ENCODE data around the gene ABCF1.
"Not testable (repeated sequence)": the region's sequence is repeated elsewhere in the genome, so short reads cannot be mapped to it uniquely, and the experiment has no call there.

ABCF1 gene

GRCh38 chr6:30571075-30571761, at the start of gene ABCF1:
Gene ABCF1, plus strand, starts transcription at chr6:30571442. Its CDS starts 46 bp downstream, at chr6:30571488.
- in situ Hi-C loops (cut with MboI; ENCODE audit: low sequenced_read_pairs) = no loop called here

- in situ Hi-C loops (cut with MboI; ENCODE audit: low sequenced_read_pairs) = not testable (repeated sequence)
These were observed 49.3 kb upstream of the ABCF1 start for GRCh38 chr6:30521952-30522351.

- in situ Hi-C loops (cut with MboI; ENCODE audit: low sequenced_read_pairs) = not testable (repeated sequence)
These were observed 44.8 kb upstream of the ABCF1 start for GRCh38 chr6:30526444-30526843.

- in situ Hi-C loops (cut with MboI; ENCODE audit: low sequenced_read_pairs) = not testable (repeated sequence)
These were observed 41.8 kb upstream of the ABCF1 start for GRCh38 chr6:30529349-30529875.

- in situ Hi-C loops (cut with MboI; ENCODE audit: low sequenced_read_pairs) = loop anchor here (5.0 kb wide), 1 partner anchor 33 kb away; no protein-coding TSS in a partner anchor
These were observed 41.2 kb upstream of the ABCF1 start for GRCh38 chr6:30530014-30530413.

GRCh38 chr6:30533460-30534294, 37.6 kb upstream of the ABCF1 start:
- in situ Hi-C loops (cut with MboI; ENCODE audit: low sequenced_read_pairs) = loop anchor here (5.0 kb wide), 1 partner anchor 36 kb away; no protein-coding TSS in a partner anchor

- in situ Hi-C loops (cut with MboI; ENCODE audit: low sequenced_read_pairs) = no loop called here
These were observed 33.3 kb upstream of the ABCF1 start for GRCh38 chr6:30537931-30538330.

GRCh38 chr6:30541515-30542403, 29.5 kb upstream of the ABCF1 start:
- in situ Hi-C loops (cut with MboI; ENCODE audit: low sequenced_read_pairs) = no loop called here

- in situ Hi-C loops (cut with MboI; ENCODE audit: low sequenced_read_pairs) = no loop called here
These were observed 28.9 kb upstream of the ABCF1 start for GRCh38 chr6:30542404-30542725.

- in situ Hi-C loops (cut with MboI; ENCODE audit: low sequenced_read_pairs) = no loop called here
These were observed 28.3 kb upstream of the ABCF1 start for GRCh38 chr6:30542915-30543314.

GRCh38 chr6:30543821-30544220, 27.4 kb upstream of the ABCF1 start:
- in situ Hi-C loops (cut with MboI; ENCODE audit: low sequenced_read_pairs) = no loop called here

GRCh38 chr6:30544666-30545272, 26.5 kb upstream of the ABCF1 start:
- in situ Hi-C loops (cut with MboI; ENCODE audit: low sequenced_read_pairs) = no loop called here

GRCh38 chr6:30547454-30547853, 23.8 kb upstream of the ABCF1 start:
- in situ Hi-C loops (cut with MboI; ENCODE audit: low sequenced_read_pairs) = no loop called here

- in situ Hi-C loops (cut with MboI; ENCODE audit: low sequenced_read_pairs) = no loop called here
These were observed 22.9 kb upstream of the ABCF1 start for GRCh38 chr6:30548375-30548774.

GRCh38 chr6:30554404-30554803, 16.8 kb upstream of the ABCF1 start:
- in situ Hi-C loops (cut with MboI; ENCODE audit: low sequenced_read_pairs) = no loop called here

GRCh38 chr6:30554962-30555815, 16.1 kb upstream of the ABCF1 start:
- in situ Hi-C loops (cut with MboI; ENCODE audit: low sequenced_read_pairs) = no loop called here

- in situ Hi-C loops (cut with MboI; ENCODE audit: low sequenced_read_pairs) = no loop called here
These were observed 15.5 kb upstream of the ABCF1 start for GRCh38 chr6:30555816-30556065.

GRCh38 chr6:30556066-30556905, 15.0 kb upstream of the ABCF1 start, which contains the start of gene GNL1:
Gene GNL1, minus strand, starts transcription at chr6:30556489. Its CDS starts 286 bp downstream, at chr6:30556203.
- in situ Hi-C loops (cut with MboI; ENCODE audit: low sequenced_read_pairs) = no loop called here

All from HL-60/S4 treated with phorbol 12-myristate 13-acetate at 8.2 ng/mL for 4 days and 3 days (cell line).